HepG2 (cell line): ENCODE results near the gene ULK4. TPM values are rescaled to one million over a fixed set of nuclear protein-coding genes. Genes with fewer than 3 reads are reported as not detected.

Experiments used
- DBP ChIP-seq: sonication (generic); formaldehyde crosslinking; IDR thresholded peaks from 2 replicates; pipeline ENCODE4 v1.4.0; 2020; ENCODE audit warnings: missing genetic modification reagents; ENCODE audit errors: not compliant biosample characterization
- ELK4 ChIP-seq: sonication (generic); formaldehyde crosslinking; IDR thresholded peaks from 2 replicates; pipeline ENCODE4 v1.9.0; 2021; ENCODE audit warnings: missing genetic modification reagents, borderline replicate concordance
- FOXO1 ChIP-seq: sonication (generic); formaldehyde crosslinking; IDR thresholded peaks from 2 replicates; pipeline ENCODE4 v1.4.0; 2020; ENCODE audit warnings: missing genetic modification reagents
- HBP1 ChIP-seq: IDR thresholded peaks from 2 replicates; pipeline ENCODE4 v1.6.1; 2016; ENCODE audit warnings: low read depth, control low read depth
- HCFC1 ChIP-seq: fragments of 150-350 bp; IDR thresholded peaks from 2 replicates; pipeline ENCODE4 v1.6.1; 2014; ENCODE audit warnings: low read depth, low read length
- HNF4A ChIP-seq: sonication (generic); formaldehyde crosslinking; IDR thresholded peaks from 2 replicates; pipeline ENCODE4 v1.4.0; 2020; ENCODE audit warnings: missing genetic modification reagents
- HNRNPK ChIP-seq: fragments of 200-400 bp; formaldehyde crosslinking; IDR thresholded peaks from 2 replicates; pipeline ENCODE4 v1.6.1; 2018; ENCODE audit warnings: low read length, low read depth, moderate library complexity, mild to moderate bottlenecking; ENCODE audit not compliant: poor library complexity, severe bottlenecking
- PATZ1 ChIP-seq: sonication (generic); formaldehyde crosslinking; IDR thresholded peaks from 2 replicates; pipeline ENCODE4 v1.4.0; 2020; ENCODE audit warnings: missing genetic modification reagents
- REST ChIP-seq, 2 experiments: IDR thresholded peaks; 2 replicates each; pipeline ENCODE4 v1.6.1; 2011 to 2012; ENCODE audit warnings: low read length in 2 of 2, borderline replicate concordance in 1 of 2, low read depth in 1 of 2, mild to moderate bottlenecking in 1 of 2, moderate library complexity in 1 of 2
- SIN3B ChIP-seq: fragments of 150-350 bp; IDR thresholded peaks from 2 replicates; pipeline ENCODE4 v1.6.1; 2014; ENCODE audit warnings: low read length
- SP140L ChIP-seq: sonication (generic); formaldehyde crosslinking; IDR thresholded peaks from 2 replicates; pipeline ENCODE4 v1.4.0; 2020; ENCODE audit warnings: missing genetic modification reagents, borderline replicate concordance
- YEATS4 ChIP-seq: sonication (generic); formaldehyde crosslinking; IDR thresholded peaks from 2 replicates; pipeline ENCODE4 v1.4.0; 2020; ENCODE audit warnings: missing genetic modification reagents, borderline replicate concordance
- ZFY ChIP-seq: sonication (generic); formaldehyde crosslinking; IDR thresholded peaks from 2 replicates; pipeline ENCODE4 v1.4.0; 2020; ENCODE audit warnings: missing genetic modification reagents
- ZFYVE20 ChIP-seq: sonication (generic); formaldehyde crosslinking; IDR thresholded peaks from 2 replicates; pipeline ENCODE4 v1.8.0; 2023; ENCODE audit warnings: low read depth, mild to moderate bottlenecking, moderate library complexity, missing genetic modification reagents, borderline replicate concordance
- ZNF234 ChIP-seq: sonication (generic); formaldehyde crosslinking; conservative IDR thresholded peaks from 2 replicates; pipeline ENCODE4 v1.5.1; 2020; ENCODE audit warnings: mild to moderate bottlenecking, missing genetic modification reagents
- ZNF678 ChIP-seq: sonication (generic); formaldehyde crosslinking; IDR thresholded peaks from 2 replicates; pipeline ENCODE4 v1.4.0; 2020; ENCODE audit warnings: mild to moderate bottlenecking, missing genetic modification reagents
- ZNF780A ChIP-seq: sonication (generic); formaldehyde crosslinking; IDR thresholded peaks from 2 replicates; pipeline ENCODE4 v1.8.0; 2022; ENCODE audit warnings: mild to moderate bottlenecking, missing genetic modification reagents, moderate library complexity
- ZSCAN5A ChIP-seq: sonication (generic); formaldehyde crosslinking; IDR thresholded peaks from 2 replicates; pipeline ENCODE4 v1.8.0; 2022; ENCODE audit warnings: mild to moderate bottlenecking, missing genetic modification reagents, borderline replicate concordance
- polyA plus RNA-seq, 8 experiments: library from polyadenylated mRNA; depleted of rRNA in 3 of 8; stranded (reverse) in 7 of 8; unstranded in 1 of 8; fragments of >200 nt; fragmentation: Illumina TruSeq in 4 of 8; extraction: Trizol in 4 of 8; gene quantifications; 2 replicates each; pipeline versions ENCODE4 v1.2.1 to v1.2.3, GENCODE V29; 2011 to 2016; ENCODE audit warnings: low read depth in 4 of 8, missing spikeins in 1 of 8, mixed read lengths in 1 of 8; ENCODE audit not compliant: insufficient read depth in 1 of 8
- total RNA-seq, 5 experiments: library from RNA; depleted of rRNA; stranded (reverse); fragments of >200 nt; fragmentation: Illumina TruSeq; extraction: Trizol; gene quantifications; 2 replicates each; pipeline ENCODE4 v1.2.3, GENCODE V29; 2016; ENCODE audit warnings: low read depth in 1 of 5

The ULK4 gene
- total and polyA plus RNA-seq, 2 of the 13 experiments (the other 11 are each of a cell fraction or from before 2014, with no cell fraction given) = 6.7 to 11.8 TPM

GRCh38 chr3:41267975-41268640, 693.8 kb downstream of the ULK4 start (continued):
- TF ChIP-seq ZNF234 (CRISPR knock-in tag) (no peak), FOXO1 (CRISPR knock-in tag) (peak; percentile 83), HNRNPK (no peak), HBP1 (CRISPR knock-in tag) (no peak), ELK4 (CRISPR knock-in tag) (no peak), PATZ1 (CRISPR knock-in tag) (peak; percentile 87), ZSCAN5A (CRISPR knock-in tag) (no peak), ZFYVE20 (CRISPR knock-in tag) (no peak), DBP (no peak), YEATS4 (no peak), SP140L (CRISPR knock-in tag) (0 out of 2 replicates have a peak, but pooled peaks have one; percentile 62), ZFY (CRISPR knock-in tag) (no peak), SIN3B (no peak), ZNF780A (CRISPR knock-in tag) (no peak), REST (IDR thresholded peaks at IDR 0.05; ENCODE audit: borderline replicate concordance in 1 of 2, low read depth in 1 of 2, low read length in 2 of 2) (peak in 1 of 2 experiments; percentile 50; a peak in 1 of 4 replicates), HCFC1 (no peak), HNF4A (CRISPR knock-in tag) (peak; percentile 75), ZNF678 (CRISPR knock-in tag) (no peak)
